GM23338 (cell line): ENCODE data around the gene SYNE1. TPM values are rescaled to one million over a fixed set of nuclear protein-coding genes. Genes with fewer than 3 reads are reported as not detected.

Experiments used
- ATAC-seq: fragments of 200-7000 bp; cut with Tn5 transposase; 3 replicates; pipeline ENCODE4 v1.9.1; 2020
- DNase-seq: peaks from one replicate; pipeline ENCODE4 v3.0.0-alpha.2; 2015; ENCODE audit warnings: low spot score
- H2AFZ ChIP-seq: fragments of 200-600 bp; sonication (generic); 2 replicates; pipeline ENCODE4 v1.8.0; 2016; ENCODE audit warnings: antibody characterized with exemption, mild to moderate bottlenecking, moderate library complexity
- H3F3A ChIP-seq: fragments of 200-600 bp; sonication (generic); replicated peaks from 2 replicates; pipeline ENCODE4 v1.8.0; 2017; ENCODE audit warnings: antibody characterized with exemption, mixed run types, low read depth
- H3K27ac ChIP-seq: fragments of 200-600 bp; sonication (generic); 2 replicates; pipeline ENCODE4 v1.6.1; 2016; ENCODE audit warnings: low read depth
- H3K27me3 ChIP-seq: fragments of 200-600 bp; sonication (generic); 2 replicates; pipeline ENCODE4 v1.8.0; 2016; ENCODE audit warnings: mild to moderate bottlenecking, mixed run types, moderate library complexity; ENCODE audit not compliant: insufficient read depth
- H3K36me3 ChIP-seq: fragments of 200-600 bp; sonication (generic); 2 replicates; pipeline ENCODE4 v1.8.0; 2016; ENCODE audit warnings: mild to moderate bottlenecking; ENCODE audit not compliant: insufficient read depth
- H3K4me1 ChIP-seq: fragments of 200-600 bp; sonication (generic); 2 replicates; pipeline ENCODE4 v1.8.0; 2016; ENCODE audit warnings: mild to moderate bottlenecking, moderate library complexity; ENCODE audit not compliant: insufficient read depth
- H3K4me2 ChIP-seq: fragments of 200-600 bp; sonication (generic); 2 replicates; pipeline ENCODE4 v1.7.1; 2017; ENCODE audit warnings: mixed run types
- H3K4me3 ChIP-seq: fragments of 200-600 bp; sonication (generic); 2 replicates; pipeline ENCODE4 v1.6.1; 2016; ENCODE audit warnings: mixed run types
- H3K79me2 ChIP-seq: fragments of 200-600 bp; sonication (generic); replicated peaks from 2 replicates; pipeline ENCODE4 v1.8.0; 2017; ENCODE audit warnings: mild to moderate bottlenecking; ENCODE audit not compliant: insufficient read depth
- H3K9me2 ChIP-seq: fragments of 200-600 bp; sonication (generic); 2 replicates; pipeline ENCODE4 v1.8.0; 2017; ENCODE audit not compliant: insufficient read depth
- H4K20me1 ChIP-seq: fragments of 200-600 bp; sonication (generic); replicated peaks from 2 replicates; pipeline ENCODE4 v1.8.0; 2017; ENCODE audit warnings: mild to moderate bottlenecking; ENCODE audit not compliant: insufficient read depth
- H3K27ac Mint-ChIP-seq: 2 replicates; pipeline ENCODE4 v1.8.0; 2020; ENCODE audit warnings: inconsistent platforms, mild to moderate bottlenecking, moderate library complexity, mixed read lengths
- H3K27me3 Mint-ChIP-seq: 3 replicates; pipeline ENCODE4 v1.8.0; 2022; ENCODE audit warnings: low read depth, mild to moderate bottlenecking, moderate library complexity, mixed read lengths, inconsistent platforms; ENCODE audit not compliant: insufficient read depth, poor library complexity
- H3K36me3 Mint-ChIP-seq: 3 replicates; pipeline ENCODE4 v1.8.0; 2021; ENCODE audit warnings: low read depth, mild to moderate bottlenecking, inconsistent platforms, moderate library complexity, mixed read lengths
- H3K4me1 Mint-ChIP-seq: 3 replicates; pipeline ENCODE4 v1.8.0; 2020; ENCODE audit warnings: mild to moderate bottlenecking, inconsistent platforms, mixed read lengths
- H3K4me3 Mint-ChIP-seq: 3 replicates; pipeline ENCODE4 v1.8.0; 2021; ENCODE audit warnings: moderate library complexity, mild to moderate bottlenecking, inconsistent platforms, mixed read lengths
- H3K9me3 Mint-ChIP-seq: 3 replicates; pipeline ENCODE4 v1.8.0; 2020; ENCODE audit warnings: moderate library complexity, mild to moderate bottlenecking, inconsistent platforms, mixed read lengths
- CREB1 ChIP-seq: fragments of 250-450 bp; sonication (Bioruptor Pico); IDR thresholded peaks from 2 replicates; pipeline ENCODE4 v1.5.0; 2020; ENCODE audit warnings: low read depth, mild to moderate bottlenecking, moderate library complexity
- CTCF ChIP-seq, 2 experiments: fragments of 200-600 bp in 1 of 2; sonication (generic) in 1 of 2; conservative IDR thresholded peaks; 2 replicates each; pipeline versions ENCODE4 v1.5.1 to v1.6.1; 2016 to 2017; ENCODE audit warnings: antibody characterized with exemption in 2 of 2, low read depth in 2 of 2, mild to moderate bottlenecking in 2 of 2, moderate library complexity in 1 of 2
- ETS1 ChIP-seq: IDR thresholded peaks from 2 replicates; pipeline ENCODE4 v1.6.1; 2016; ENCODE audit warnings: antibody characterized with exemption
- EZH2 ChIP-seq: fragments of 200-600 bp; sonication (generic); IDR thresholded peaks from one replicate; pipeline ENCODE4 v1.8.0; 2017; ENCODE audit warnings: antibody characterized with exemption, mild to moderate bottlenecking, low read depth; ENCODE audit not compliant: unreplicated experiment
- EZH2phosphoT487 ChIP-seq: fragments of 200-600 bp; sonication (generic); IDR thresholded peaks from one replicate; pipeline ENCODE4 v1.8.1; 2018; ENCODE audit warnings: antibody characterized with exemption; ENCODE audit not compliant: unreplicated experiment
- JUNB ChIP-seq: IDR thresholded peaks from one replicate; pipeline ENCODE4 v1.6.1; 2016; ENCODE audit warnings: antibody characterized with exemption; ENCODE audit not compliant: unreplicated experiment
- NANOG ChIP-seq: IDR thresholded peaks from 2 replicates; pipeline ENCODE4 v1.6.1; 2016; ENCODE audit warnings: antibody characterized with exemption, borderline replicate concordance
- POLR2AphosphoS5 ChIP-seq: IDR thresholded peaks from 2 replicates; pipeline ENCODE4 v1.6.1; 2016; ENCODE audit warnings: antibody characterized with exemption, low read depth
- REST ChIP-seq: IDR thresholded peaks from one replicate; pipeline ENCODE4 v1.6.1; 2018; ENCODE audit warnings: antibody characterized with exemption; ENCODE audit not compliant: unreplicated experiment
- STAT1 ChIP-seq: IDR thresholded peaks from one replicate; pipeline ENCODE4 v1.6.1; 2016; ENCODE audit warnings: antibody characterized with exemption; ENCODE audit not compliant: unreplicated experiment
- ZNF114 ChIP-seq: fragments of 250-450 bp; sonication (Bioruptor Pico); IDR thresholded peaks from 2 replicates; pipeline ENCODE4 v1.5.0; 2020; ENCODE audit warnings: mild to moderate bottlenecking, moderate library complexity
- ZNF331 ChIP-seq: fragments of 250-450 bp; sonication (Bioruptor Pico); IDR thresholded peaks from 2 replicates; pipeline ENCODE4 v1.5.0; 2020; ENCODE audit warnings: low read depth, mild to moderate bottlenecking, moderate library complexity
- ZNF462 ChIP-seq: fragments of 250-450 bp; sonication (Bioruptor Pico); IDR thresholded peaks from 2 replicates; pipeline ENCODE4 v1.5.0; 2020; ENCODE audit warnings: mild to moderate bottlenecking, moderate library complexity
- polyA plus RNA-seq: library from polyadenylated mRNA; unstranded; fragments of >200 nt; fragmentation: Nextera tagmentation; extraction: Ambion mirVana; gene quantifications from 2 replicates; pipeline ENCODE4 v1.2.1, GENCODE V29; 2016
- total RNA-seq: library from RNA; depleted of rRNA; stranded (reverse); fragments of >200 nt; shearing (Covaris generic); gene quantifications from 2 replicates; pipeline ENCODE4 v1.2.3, GENCODE V29; 2014

Gene SYNE1
- total and polyA plus RNA-seq, 2 experiments from 2014 or later, result 3.9 to 13.6 TPM

DNA sequence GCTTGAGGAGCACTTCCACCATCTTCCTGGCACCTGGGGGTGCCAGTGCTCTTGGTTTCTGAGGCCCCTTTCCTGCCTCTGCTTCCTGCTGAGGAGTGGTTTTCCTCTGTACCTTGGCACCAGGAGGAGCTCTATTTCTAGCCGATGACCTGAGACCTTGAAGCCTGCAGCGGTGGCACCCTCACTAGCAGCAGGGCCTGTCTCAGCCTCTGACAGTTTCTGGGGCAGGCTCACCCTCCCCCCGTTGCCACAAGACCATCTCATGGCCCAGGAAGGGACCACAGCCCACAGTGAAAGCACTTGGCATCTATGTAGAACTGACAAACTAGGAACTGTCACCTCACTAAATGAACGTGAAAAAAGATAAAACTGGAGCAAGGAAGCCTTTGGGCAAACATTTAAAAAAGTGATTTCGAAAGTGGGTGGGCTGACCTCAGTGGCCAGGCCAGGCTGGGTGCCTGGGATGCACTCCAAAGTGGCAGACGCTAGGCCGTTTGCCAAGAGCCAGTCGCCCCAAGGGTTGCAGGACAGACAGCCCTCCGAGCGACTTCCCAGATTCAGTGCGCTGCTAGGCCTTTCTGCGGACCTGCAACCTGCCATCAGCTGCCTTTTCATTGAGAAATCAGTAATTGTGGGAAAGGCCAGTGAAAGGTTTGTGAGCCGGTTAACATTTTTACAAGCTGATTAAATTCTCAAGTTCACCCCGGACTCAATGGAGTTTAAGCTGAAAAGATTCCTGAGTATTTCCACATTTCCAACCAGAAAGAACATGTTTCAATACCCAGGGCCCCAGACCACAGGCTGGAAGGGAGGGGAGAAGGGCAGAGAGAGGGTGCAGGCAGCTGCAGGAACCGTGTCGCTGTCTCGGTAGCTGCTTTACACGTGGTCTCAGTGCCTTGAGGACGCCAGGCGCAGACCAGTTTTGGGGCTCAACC is 526.0 kb downstream of the SYNE1 start:
- Mint-ChIP-seq H3K4me1 (0 out of 3 replicates have a peak, but pooled peaks cover 6% of the 10 kb centered on the region), H3K9me3 (no peaks in the 10 kb centered on the region), H3K27ac (no peak overlapping the region), H3K4me3 (no peak overlapping the region), H3K27me3 (peaks cover 2% of the 10 kb centered on the region), H3K36me3 (no peaks in the 10 kb centered on the region)
- Histone ChIP-seq H2AFZ (0 out of 2 replicates have a peak overlapping the region, but pooled peaks have one; percentile 66), H3K4me2 (no peak overlapping the region), H4K20me1 (no peaks in the 10 kb centered on the region), H3K79me2 (no peaks in the 10 kb centered on the region), H3K27me3 (no peaks in the 10 kb centered on the region), H3K9me2 (no peaks in the 10 kb centered on the region), H3F3A (no peaks in the 10 kb centered on the region), H3K4me1 (peaks cover 8% of the 10 kb centered on the region), H3K36me3 (no peaks in the 10 kb centered on the region), H3K27ac (no peak overlapping the region), H3K4me3 (no peak overlapping the region)
- TF ChIP-seq CTCF (conservative IDR thresholded peaks at IDR 0.05; ENCODE audit: low read depth in 2 of 2) (no peak), JUNB (no peak), ETS1 (no peak), REST (no peak), POLR2AphosphoS5 (no peak), CREB1 (no peak), NANOG (no peak), ZNF114 (CRISPR knock-in tag) (no peak), EZH2 (no peak), ZNF462 (no peak), EZH2phosphoT487 (no peak), ZNF331 (CRISPR knock-in tag) (no peak), STAT1 (no peak)
- DNase-seq, result no peak
- no peak for ATAC-seq
